Smooth muscle cell (in vitro differentiated cells): ENCODE measurements around the gene SLC44A4. TPM values are rescaled to one million over a fixed set of nuclear protein-coding genes. Genes with fewer than 3 reads are reported as not detected.

Experiments
- DNase-seq: peaks from one replicate; lab custom pipeline; 2025; ENCODE audit not compliant: unreplicated experiment; lab: John Stamatoyannopoulos, UW
- H2AFZ ChIP-seq: fragments of 200-600 bp; sonication (generic); 2 replicates; pipeline ENCODE4 v1.6.0; 2016; ENCODE audit warnings: antibody characterized with exemption, low read depth, mild to moderate bottlenecking
- H3F3A ChIP-seq: fragments of 200-600 bp; sonication (generic); 2 replicates; pipeline ENCODE4 v1.6.0; 2017; ENCODE audit warnings: antibody characterized with exemption, low read depth
- H3K27ac ChIP-seq: fragments of 200-600 bp; sonication (generic); 2 replicates; pipeline ENCODE4 v1.5.1; 2016; ENCODE audit warnings: low read depth, mild to moderate bottlenecking
- H3K27me3 ChIP-seq: fragments of 200-600 bp; sonication (generic); 2 replicates; pipeline ENCODE4 v1.6.1; 2016; ENCODE audit warnings: low read depth, mild to moderate bottlenecking
- H3K36me3 ChIP-seq: fragments of 200-600 bp; sonication (generic); 2 replicates; pipeline ENCODE4 v1.5.1; 2016; ENCODE audit warnings: low read depth
- H3K4me1 ChIP-seq: fragments of 200-600 bp; sonication (generic); 2 replicates; pipeline ENCODE4 v1.5.1; 2016; ENCODE audit warnings: low read depth
- H3K4me2 ChIP-seq: fragments of 200-600 bp; sonication (generic); 2 replicates; pipeline ENCODE4 v1.6.0; 2016; ENCODE audit warnings: mild to moderate bottlenecking
- H3K4me3 ChIP-seq: fragments of 200-600 bp; sonication (generic); 2 replicates; pipeline ENCODE4 v1.5.1; 2016; ENCODE audit warnings: mild to moderate bottlenecking
- H3K79me2 ChIP-seq: fragments of 200-600 bp; sonication (generic); 2 replicates; pipeline ENCODE4 v1.6.0; 2016; ENCODE audit warnings: low read depth, mild to moderate bottlenecking
- H3K9ac ChIP-seq: fragments of 200-600 bp; sonication (generic); 2 replicates; pipeline ENCODE4 v1.6.0; 2016; ENCODE audit warnings: low read depth
- H3K9me3 ChIP-seq: fragments of 200-600 bp; sonication (generic); replicated peaks from 2 replicates; pipeline ENCODE4 v1.5.1; 2016; ENCODE audit warnings: low read depth
- H4K20me1 ChIP-seq: fragments of 200-600 bp; sonication (generic); 2 replicates; pipeline ENCODE4 v1.6.0; 2016; ENCODE audit warnings: low read depth
- CTCF ChIP-seq: fragments of 200-600 bp; sonication (generic); IDR thresholded peaks from 2 replicates; pipeline ENCODE4 v1.5.1; 2017; ENCODE audit warnings: borderline replicate concordance, mild to moderate bottlenecking, antibody characterized with exemption; ENCODE audit not compliant: insufficient read depth, poor library complexity, severe bottlenecking
- WGBS: methylation state at CpG from one replicate; pipeline ENCODE4 v1.1.7; 2016; ENCODE audit warnings: low lambda C conversion rate; 5-methylcytosine and 5-hydroxymethylcytosine counted together
- polyA plus RNA-seq: library from polyadenylated mRNA; unstranded; fragments of >200 nt; fragmentation: Nextera tagmentation; extraction: Ambion mirVana; gene quantifications from 2 replicates; pipeline ENCODE4 v1.2.1, GENCODE V29; 2016
- total RNA-seq: library from RNA; depleted of rRNA; stranded (reverse); fragments of >200 nt; gene quantifications from 2 replicates; pipeline ENCODE4 v1.2.3, GENCODE V29; 2014

The SLC44A4 gene
- total and polyA plus RNA-seq, 2 experiments from 2014 or later = 0.30 to 0.85 TPM

DNA sequence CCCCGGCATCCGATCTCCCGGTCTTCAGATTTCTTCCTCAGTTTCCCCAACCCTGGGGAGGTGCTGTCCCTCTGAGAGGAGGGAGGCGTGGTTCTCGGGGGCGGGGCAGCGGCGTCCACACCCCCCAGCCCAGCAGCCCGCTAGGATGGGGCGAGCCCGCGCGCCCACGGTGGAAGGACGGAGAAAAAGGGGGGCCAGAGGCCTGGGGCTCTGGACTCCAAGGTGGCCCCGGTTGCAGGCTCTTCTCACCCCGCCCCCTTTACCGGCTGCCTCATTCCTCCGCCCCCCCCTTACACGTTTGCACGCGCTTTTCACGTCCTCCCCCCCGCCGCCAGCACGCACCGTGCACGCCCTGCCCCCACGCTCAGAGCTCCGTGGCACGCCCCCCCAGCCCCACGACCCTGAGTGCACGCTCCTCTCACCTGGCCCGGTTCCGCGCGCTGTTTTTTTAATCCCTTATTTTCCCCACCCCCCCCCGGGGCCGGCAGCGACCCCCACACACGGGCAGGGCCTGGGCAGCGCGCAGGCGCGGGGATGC, 22.7 kb upstream of the SLC44A4 start:
- H3K27me3 ChIP-seq = no peaks in the 10 kb centered on the region
- TF ChIP-seq CTCF = no peak
- DNase-seq = peak; percentile 69
- no peaks in the 10 kb centered on the region for H3K9me3 ChIP-seq
- no peak overlapping the region for H2AFZ ChIP-seq
- H3K4me3 ChIP-seq = peak overlapping the region; percentile 67
- peaks cover 4% of the 10 kb centered on the region for H4K20me1 ChIP-seq
- H3K79me2 ChIP-seq = no peaks in the 10 kb centered on the region
- 7% methylated on average over 17 of the region's 45 CpGs for WGBS
- H3F3A ChIP-seq = peaks cover 9% of the 10 kb centered on the region
- H3K9ac ChIP-seq = peak overlapping the region; percentile 9
- H3K27ac ChIP-seq = peak overlapping the region; percentile 48
- peaks cover 16% of the 10 kb centered on the region for H3K4me1 ChIP-seq
- peak overlapping the region; percentile 85 for H3K4me2 ChIP-seq
- no peaks in the 10 kb centered on the region for H3K36me3 ChIP-seq

- Histone ChIP-seq H3K27me3 (no peaks in the 10 kb centered on the region), H3K4me2 (peak overlapping the region; percentile 85), H3K79me2 (no peaks in the 10 kb centered on the region), H2AFZ (no peak overlapping the region), H3K9me3 (no peaks in the 10 kb centered on the region), H4K20me1 (peaks cover 4% of the 10 kb centered on the region), H3K9ac (no peak overlapping the region), H3K36me3 (no peaks in the 10 kb centered on the region), H3K4me1 (peaks cover 14% of the 10 kb centered on the region), H3F3A (peaks cover 9% of the 10 kb centered on the region), H3K27ac (peak overlapping the region; percentile 48), H3K4me3 (peak overlapping the region; percentile 67)
- no peak for DNase-seq
- 67% methylated on average over 29 of the region's 29 CpGs for WGBS
- no peak for TF ChIP-seq CTCF
Observed at GRCh38 chr6:31900917-31901414, 22.2 kb upstream of the SLC44A4 start.

- H3K36me3 ChIP-seq = no peaks in the 10 kb centered on the region
- H3K27ac ChIP-seq = no peak overlapping the region
- no peak for TF ChIP-seq CTCF
- peaks cover 4% of the 10 kb centered on the region for H4K20me1 ChIP-seq
- H3K4me1 ChIP-seq = peaks cover 14% of the 10 kb centered on the region
- no peak overlapping the region for H3K4me2 ChIP-seq
- no peaks in the 10 kb centered on the region for H3K27me3 ChIP-seq
- H3K9me3 ChIP-seq = no peaks in the 10 kb centered on the region
- H3K4me3 ChIP-seq = no peak overlapping the region
- 99% methylated on average over 39 of the region's 49 CpGs for WGBS
- no peak for DNase-seq
- no peaks in the 10 kb centered on the region for H3K79me2 ChIP-seq
- H3F3A ChIP-seq = peaks cover 9% of the 10 kb centered on the region
- no peak overlapping the region for H3K9ac ChIP-seq
- H2AFZ ChIP-seq = no peak overlapping the region
Observed at GRCh38 chr6:31899882-31900722, 21.3 kb upstream of the SLC44A4 start.
